Mesenchymal stem cell (in vitro differentiated cells and primary cell): Measurements from ENCODE around the gene SOCS6.
"Not testable (repeated sequence)": the region's sequence is repeated elsewhere in the genome, so short reads cannot be mapped to it uniquely, and the experiment has no call there.

Experiments used
- DNase-seq: peaks from one replicate; pipeline ENCODE4 v3.0.0-alpha.2; 2013
- H2AFZ ChIP-seq: one replicate; pipeline ENCODE4 v1.6.1; 2013; ENCODE audit warnings: low read depth, mild to moderate bottlenecking, control low read depth, inconsistent platforms, low read length, moderate library complexity
- H2AK5ac ChIP-seq: 2 replicates; pipeline ENCODE4 v1.6.1; 2013; ENCODE audit warnings: low read length, moderate library complexity, mild to moderate bottlenecking, inconsistent platforms; ENCODE audit not compliant: severe bottlenecking
- H2BK120ac ChIP-seq: one replicate; pipeline ENCODE4 v1.6.1; 2013; ENCODE audit warnings: low read depth, mild to moderate bottlenecking, inconsistent platforms, low read length, moderate library complexity
- H2BK12ac ChIP-seq, 2 experiments: one replicate each; pipeline ENCODE4 v1.6.1; 2013; ENCODE audit warnings: inconsistent platforms in 2 of 2, low read length in 2 of 2, mild to moderate bottlenecking in 2 of 2, moderate library complexity in 2 of 2, control low read depth in 1 of 2
- H2BK15ac ChIP-seq: one replicate; pipeline ENCODE4 v1.6.1; 2013; ENCODE audit warnings: mild to moderate bottlenecking, low read depth, inconsistent platforms; ENCODE audit not compliant: poor library complexity, severe bottlenecking
- H2BK5ac ChIP-seq: 2 replicates; pipeline ENCODE4 v1.6.1; 2013; ENCODE audit warnings: low read depth, mild to moderate bottlenecking, low read length, control low read depth, inconsistent platforms; ENCODE audit not compliant: poor library complexity, severe bottlenecking
- H3K14ac ChIP-seq, 2 experiments: one replicate each; pipeline ENCODE4 v1.6.1; 2013; ENCODE audit warnings: inconsistent platforms in 2 of 2, low read length in 2 of 2, control low read depth in 1 of 2, mild to moderate bottlenecking in 1 of 2, moderate library complexity in 1 of 2
- H3K18ac ChIP-seq, 2 experiments: one replicate each; pipeline ENCODE4 v1.6.1; 2013; ENCODE audit warnings: inconsistent platforms in 2 of 2, low read length in 2 of 2, control low read depth in 1 of 2, low read depth in 1 of 2, mild to moderate bottlenecking in 1 of 2
- H3K23ac ChIP-seq, 2 experiments: one replicate each; pipeline ENCODE4 v1.6.1; 2013; ENCODE audit warnings: inconsistent platforms in 2 of 2, low read length in 2 of 2, mild to moderate bottlenecking in 2 of 2, moderate library complexity in 2 of 2, control low read depth in 1 of 2
- H3K27ac ChIP-seq: 2 replicates; pipeline ENCODE4 v1.5.1; 2013; ENCODE audit warnings: mild to moderate bottlenecking, moderate library complexity, low read length, control low read depth, inconsistent platforms; ENCODE audit not compliant: poor library complexity, severe bottlenecking
- H3K27me3 ChIP-seq, 2 experiments: 2 replicates each; pipeline versions ENCODE4 v1.6.1 to v1.7.0; 2013; ENCODE audit warnings: low read length in 2 of 2, mild to moderate bottlenecking in 2 of 2, moderate library complexity in 2 of 2, control low read depth in 1 of 2, inconsistent platforms in 1 of 2; ENCODE audit not compliant: control insufficient read depth in 1 of 2, insufficient read depth in 1 of 2
- H3K36me3 ChIP-seq, 2 experiments: 2 replicates each; pipeline versions ENCODE4 v1.6.1 to v1.7.0; 2013; ENCODE audit warnings: low read length in 2 of 2, control low read depth in 1 of 2, inconsistent platforms in 1 of 2, low read depth in 1 of 2, mild to moderate bottlenecking in 1 of 2; ENCODE audit not compliant: insufficient read depth in 2 of 2, control insufficient read depth in 1 of 2
- H3K4ac ChIP-seq, 2 experiments: one replicate each; pipeline ENCODE4 v1.6.1; 2013; ENCODE audit warnings: inconsistent platforms in 2 of 2, low read length in 2 of 2, mild to moderate bottlenecking in 2 of 2, moderate library complexity in 2 of 2, control low read depth in 1 of 2, low read depth in 1 of 2
- H3K4me1 ChIP-seq: 2 replicates; pipeline ENCODE4 v1.6.1; 2013; ENCODE audit warnings: low read depth, low read length, control low read depth; ENCODE audit not compliant: control insufficient read depth, insufficient read depth
- H3K4me2 ChIP-seq: 2 replicates; pipeline ENCODE4 v1.6.1; 2013; ENCODE audit warnings: low read length, mild to moderate bottlenecking, inconsistent platforms; ENCODE audit not compliant: poor library complexity, severe bottlenecking
- H3K4me3 ChIP-seq, 2 experiments: 2 replicates each; pipeline versions ENCODE4 v1.5.1 to v1.7.0; 2013; ENCODE audit warnings: low read length in 2 of 2, mild to moderate bottlenecking in 2 of 2, control low read depth in 1 of 2, low read depth in 1 of 2; ENCODE audit not compliant: insufficient read depth in 1 of 2
- H3K79me1 ChIP-seq: replicated peaks from 2 replicates; pipeline ENCODE4 v1.6.1; 2013; ENCODE audit warnings: mild to moderate bottlenecking, control low read depth, low read length, inconsistent platforms; ENCODE audit not compliant: poor library complexity, severe bottlenecking
- H3K9ac ChIP-seq: 2 replicates; pipeline ENCODE4 v1.7.0; 2013; ENCODE audit warnings: mild to moderate bottlenecking, low read length, moderate library complexity
- H3K9me3 ChIP-seq: 2 replicates; pipeline ENCODE4 v1.7.0; 2013; ENCODE audit warnings: mild to moderate bottlenecking, low read length; ENCODE audit not compliant: control insufficient read depth
- H4K8ac ChIP-seq: one replicate; pipeline ENCODE4 v1.6.1; 2013; ENCODE audit warnings: inconsistent platforms, mild to moderate bottlenecking, low read length, moderate library complexity
- H4K91ac ChIP-seq: one replicate; pipeline ENCODE4 v1.6.1; 2013; ENCODE audit warnings: mild to moderate bottlenecking, low read length, inconsistent platforms
- WGBS: methylation state at CpG from one replicate; pipeline ENCODE4 v1.1.7; 2013; ENCODE audit warnings: mixed read lengths; 5-methylcytosine and 5-hydroxymethylcytosine counted together

The SOCS6 gene

DNA sequence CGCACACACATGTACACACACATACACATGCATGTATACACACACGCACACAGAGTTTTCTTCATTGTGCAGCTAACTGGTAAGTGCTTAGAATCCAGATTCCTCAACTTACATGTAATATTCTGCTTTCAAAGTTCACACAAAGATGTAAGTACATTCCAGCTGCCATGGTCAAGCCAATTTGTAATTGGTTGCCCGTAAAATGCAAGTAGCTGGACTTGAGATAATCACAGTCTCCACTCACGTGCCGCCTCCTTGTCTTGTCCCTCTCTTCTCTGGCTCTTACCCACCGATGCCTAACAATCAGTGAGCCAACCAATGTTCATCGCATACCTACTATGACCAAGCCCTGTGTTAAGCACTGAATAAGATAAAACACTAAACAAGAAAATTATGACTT lies 77.8 kb downstream of the SOCS6 start:
- 85% methylated on average over 6 of the region's 7 CpGs for WGBS

DNA sequence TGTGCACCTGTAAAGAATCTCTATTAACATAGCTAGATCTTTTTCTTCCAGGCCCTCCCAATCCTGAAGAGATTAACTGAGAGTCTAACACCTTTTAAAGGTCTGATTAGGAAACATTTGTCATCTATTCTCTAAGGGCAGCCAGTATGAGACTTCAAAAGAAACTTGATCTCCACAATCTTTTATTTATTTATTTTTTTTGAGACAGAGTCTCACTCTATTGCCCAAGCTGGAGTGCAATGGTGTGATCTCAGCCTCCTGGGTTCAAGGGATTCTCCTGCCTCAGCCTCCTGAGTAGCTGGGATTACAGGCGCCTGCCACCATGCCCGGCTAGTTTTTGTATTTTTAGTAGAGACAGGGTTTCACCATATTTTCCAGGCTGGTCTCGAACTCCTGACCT lies 78.5 kb downstream of the SOCS6 start:
- H3K4ac ChIP-seq, H3K27me3 ChIP-seq: not testable (repeated sequence)

More for the DNA sequence above, 77.8 kb downstream of the SOCS6 start:
- Histone ChIP-seq H2AK5ac (no peak overlapping the region), H2BK5ac (no peak overlapping the region), H3K4me3 (no peak overlapping the region), H2BK15ac (no peak overlapping the region), H3K4ac (no peak overlapping the region), H2AFZ (no peak overlapping the region), H4K8ac (no peak overlapping the region), H3K23ac (no peak overlapping the region), H3K36me3 (no peaks in the 10 kb centered on the region), H3K79me1 (no peaks in the 10 kb centered on the region), H3K27ac (no peak overlapping the region), H3K4me1 (no peaks in the 10 kb centered on the region), H2BK12ac (no peak overlapping the region), H3K9me3 (no peaks in the 10 kb centered on the region), H3K9ac (no peak overlapping the region), H3K27me3 (no peaks in the 10 kb centered on the region), H3K4me2 (no peak overlapping the region), H3K14ac (no peak overlapping the region), H3K18ac (peak overlapping the region in 1 of 2 experiments; percentile 46), H4K91ac (no peak overlapping the region), H2BK120ac (no peak overlapping the region)
- no peak for DNase-seq

GRCh38 chr18:70368903-70369302 lies 80.1 kb downstream of the SOCS6 start:
- H3K27me3 ChIP-seq: no peaks in the 10 kb centered on the region
- no peak overlapping the region for H4K8ac ChIP-seq
- no peak for DNase-seq
- H2AK5ac ChIP-seq: no peak overlapping the region
- no peaks in the 10 kb centered on the region for H3K9me3 ChIP-seq
- no peak overlapping the region for H4K91ac ChIP-seq
- no peak overlapping the region for H3K14ac ChIP-seq
- 95% methylated on average over 1 of the region's 1 CpG for WGBS
- no peaks in the 10 kb centered on the region for H3K36me3 ChIP-seq
- no peaks in the 10 kb centered on the region for H3K4me1 ChIP-seq
- H3K9ac ChIP-seq: no peak overlapping the region
- H3K4me3 ChIP-seq: no peak overlapping the region
- no peak overlapping the region for H2BK15ac ChIP-seq
- H2BK12ac ChIP-seq: no peak overlapping the region
- no peaks in the 10 kb centered on the region for H3K79me1 ChIP-seq
- H2BK120ac ChIP-seq: no peak overlapping the region
- H3K23ac ChIP-seq: no peak overlapping the region
- no peak overlapping the region for H2AFZ ChIP-seq
- no peak overlapping the region for H3K18ac ChIP-seq
- no peak overlapping the region for H3K27ac ChIP-seq
- no peak overlapping the region for H3K4me2 ChIP-seq
- no peak overlapping the region for H3K4ac ChIP-seq
- H2BK5ac ChIP-seq: no peak overlapping the region

More for the DNA sequence above, 78.5 kb downstream of the SOCS6 start:
- not testable (repeated sequence) for H4K8ac ChIP-seq, H2AFZ ChIP-seq, H3K27ac ChIP-seq, H3K4me3 ChIP-seq, H2BK120ac ChIP-seq, H3K18ac ChIP-seq, H3K4me1 ChIP-seq, H3K36me3 ChIP-seq, H3K14ac ChIP-seq, H4K91ac ChIP-seq, DNase-seq, H3K23ac ChIP-seq, H2BK15ac ChIP-seq, H3K9me3 ChIP-seq, H3K9ac ChIP-seq, H3K4me2 ChIP-seq, H2AK5ac ChIP-seq, H2BK12ac ChIP-seq, H3K79me1 ChIP-seq, H2BK5ac ChIP-seq
- 99% methylated on average over 3 of the region's 3 CpGs for WGBS

DNA sequence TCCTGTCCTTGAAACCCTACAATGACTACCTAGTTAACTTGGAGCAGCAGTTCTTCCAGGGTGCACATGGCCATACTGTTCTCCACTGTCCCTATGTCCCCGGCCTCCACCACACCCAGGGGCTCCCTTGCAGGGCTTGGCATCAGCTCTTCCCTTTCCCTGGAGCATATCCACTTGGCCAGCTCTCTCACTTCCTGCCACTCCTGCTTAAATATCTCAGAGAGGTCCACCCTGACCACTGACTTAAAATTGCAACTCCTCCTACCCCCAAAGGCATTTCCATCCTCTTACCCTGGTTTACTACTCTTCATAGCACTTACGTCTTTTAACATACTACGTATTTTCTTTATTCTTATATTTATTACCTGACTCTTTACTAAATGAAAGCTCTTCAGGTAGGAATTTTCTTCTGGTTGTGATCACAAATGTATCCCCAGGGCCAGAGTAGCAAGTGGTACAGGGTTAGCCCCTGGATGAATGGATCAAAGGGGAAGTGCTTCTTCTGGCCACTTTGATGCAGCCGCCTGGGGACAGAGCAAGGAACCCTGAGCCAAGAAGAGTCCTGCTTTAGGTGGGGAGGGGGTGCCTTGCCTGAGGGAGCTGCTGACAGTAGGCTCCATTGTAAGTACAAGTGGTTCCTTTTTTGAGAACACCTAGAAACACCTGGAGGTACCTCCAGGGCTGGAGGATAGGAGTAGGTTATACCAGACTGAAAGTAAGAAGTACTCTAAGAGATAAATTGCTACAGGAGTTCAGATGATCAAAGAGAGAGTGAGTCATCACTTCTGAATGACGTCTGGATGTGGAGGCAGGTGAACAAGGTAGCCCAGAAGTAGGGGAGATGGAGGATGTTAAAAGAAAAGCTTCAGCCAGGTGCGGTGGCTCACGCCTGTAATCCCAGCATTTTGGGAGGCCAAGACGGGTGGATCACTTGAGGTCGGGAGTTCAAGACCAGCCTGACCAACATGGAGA lies 82.2 kb downstream of the SOCS6 start:
- Histone ChIP-seq H2BK15ac (no peak overlapping the region), H3K23ac (no peak overlapping the region), H2BK120ac (no peak overlapping the region), H3K18ac (no peak overlapping the region), H3K79me1 (no peaks in the 10 kb centered on the region), H2AK5ac (no peak overlapping the region), H4K8ac (no peak overlapping the region), H4K91ac (no peak overlapping the region), H3K27me3 (no peaks in the 10 kb centered on the region), H3K4me2 (no peak overlapping the region), H3K9me3 (no peaks in the 10 kb centered on the region), H2AFZ (no peak overlapping the region), H3K9ac (no peak overlapping the region), H3K4me3 (no peak overlapping the region), H3K14ac (no peak overlapping the region), H3K4ac (no peak overlapping the region), H2BK12ac (peak overlapping the region in 1 of 2 experiments; percentile 21), H3K4me1 (no peaks in the 10 kb centered on the region), H2BK5ac (no peak overlapping the region), H3K27ac (no peak overlapping the region), H3K36me3 (no peaks in the 10 kb centered on the region)
- no peak for DNase-seq
- WGBS: 83% methylated on average over 7 of the region's 9 CpGs
